ENCODE measurements around the gene ACTN3. TPM values are rescaled to one million over a fixed set of nuclear protein-coding genes. Genes with fewer than 3 reads are reported as not detected.

ACTN3 gene
- total and polyA plus RNA-seq, 2 of the 4 experiments (the other 2 are of a cell fraction): under 0.01 to 0.05 TPM

DNA sequence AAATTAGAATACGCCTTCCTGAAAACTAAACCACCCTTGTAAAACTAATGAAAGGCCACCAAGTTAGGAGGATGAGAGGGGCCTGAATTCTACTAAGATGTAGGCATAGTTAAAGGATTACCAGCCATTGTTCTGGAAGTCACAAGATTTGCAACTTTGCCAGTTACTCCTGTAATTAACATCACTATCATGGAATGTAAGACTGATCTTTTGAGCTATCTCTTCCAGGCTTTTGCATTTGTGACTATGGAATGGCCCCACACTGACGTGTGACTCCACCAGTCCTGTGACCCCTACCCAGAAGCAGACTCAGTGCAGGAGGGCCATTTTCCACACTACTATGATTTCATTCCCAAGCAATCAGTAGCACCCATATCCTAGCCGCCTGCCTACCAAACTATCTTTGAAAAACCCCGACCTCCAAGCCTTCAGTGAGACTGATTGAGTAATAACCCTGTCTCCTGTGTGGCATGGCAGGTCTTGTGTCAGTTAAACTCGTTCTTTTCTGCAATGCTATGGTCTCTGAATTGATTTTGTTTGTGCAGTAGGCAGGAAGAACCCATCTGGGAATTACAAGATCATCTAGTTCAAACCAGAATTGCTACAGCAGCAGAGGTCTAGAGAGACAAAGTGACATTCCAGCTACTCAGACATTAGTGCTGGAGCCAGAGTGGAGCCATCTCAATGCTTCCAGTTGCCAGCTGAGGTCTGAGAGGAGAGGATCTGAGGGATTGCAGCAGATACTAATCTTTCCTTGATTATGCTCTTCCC lies 23.6 kb downstream of the ACTN3 start:
- BruUV-seq (replicated peaks): no TSS peak
- no peaks in the 10 kb centered on the region for H4K20me1 ChIP-seq (ENCODE audit: insufficient read depth, low read length)
- no peak overlapping the region for H3K27ac ChIP-seq (ENCODE audit: insufficient read depth, low read length)
- no peak overlapping the region for H4K8ac ChIP-seq (ENCODE audit: low read depth in 2 of 2, low read length in 2 of 2)
- no peak overlapping the region for H3K14ac ChIP-seq (replicated peaks; ENCODE audit: low read depth, low read length)
- ChIA-PET POLR2A (ENCODE audit: unreplicated experiment) (no interaction called here), CTCF (interaction anchor here (0.8 kb wide), 1 partner anchor 23 kb away, joined by 4 read pairs; no protein-coding TSS in a partner anchor)
- H3K36me3 ChIP-seq (ENCODE audit: control insufficient read depth, insufficient read depth, low read length): peaks cover 3% of the 10 kb centered on the region; the same call in 1 of the 2 replicates
- H2AK9ac ChIP-seq (replicated peaks; ENCODE audit: low read depth, low read length, poor library complexity): no peak overlapping the region
- H3K4ac ChIP-seq (ENCODE audit: low read depth, low read length): no peak overlapping the region
- H2BK5ac ChIP-seq (ENCODE audit: low read depth, low read length, poor library complexity, severe bottlenecking): no peak overlapping the region
- TF ChIP-seq MAFK (IDR thresholded peaks at IDR 0.05; ENCODE audit: low read depth, low read length) (no peak), RCOR1 (IDR thresholded peaks at IDR 0.05; ENCODE audit: insufficient replicate concordance, low read length) (no peak), MXI1 (IDR thresholded peaks at IDR 0.05; ENCODE audit: borderline replicate concordance, low read depth, low read length) (no peak), SMC3 (IDR thresholded peaks at IDR 0.05; ENCODE audit: low read depth, low read length) (no peak), BHLHE40 (IDR thresholded peaks at IDR 0.05; ENCODE audit: low read depth, low read length) (no peak), CEBPB (IDR thresholded peaks at IDR 0.05; ENCODE audit: low read depth, low read length) (no peak), NFE2L2 (IDR thresholded peaks at IDR 0.05; ENCODE audit: low read depth, low read length) (no peak), MAZ (IDR thresholded peaks at IDR 0.05; ENCODE audit: borderline replicate concordance, low read depth, low read length) (no peak), RFX5 (IDR thresholded peaks at IDR 0.05; ENCODE audit: low read depth, low read length) (no peak)
- TF ChIP-seq, protein P1, sequence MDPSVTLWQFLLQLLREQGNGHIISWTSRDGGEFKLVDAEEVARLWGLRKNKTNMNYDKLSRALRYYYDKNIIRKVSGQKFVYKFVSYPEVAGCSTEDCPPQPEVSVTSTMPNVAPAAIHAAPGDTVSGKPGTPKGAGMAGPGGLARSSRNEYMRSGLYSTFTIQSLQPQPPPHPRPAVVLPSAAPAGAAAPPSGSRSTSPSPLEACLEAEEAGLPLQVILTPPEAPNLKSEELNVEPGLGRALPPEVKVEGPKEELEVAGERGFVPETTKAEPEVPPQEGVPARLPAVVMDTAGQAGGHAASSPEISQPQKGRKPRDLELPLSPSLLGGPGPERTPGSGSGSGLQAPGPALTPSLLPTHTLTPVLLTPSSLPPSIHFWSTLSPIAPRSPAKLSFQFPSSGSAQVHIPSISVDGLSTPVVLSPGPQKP (IDR thresholded peaks at IDR 0.05; ENCODE audit: borderline replicate concordance, low read depth, low read length): no peak
- TF ChIP-seq, protein P2, sequence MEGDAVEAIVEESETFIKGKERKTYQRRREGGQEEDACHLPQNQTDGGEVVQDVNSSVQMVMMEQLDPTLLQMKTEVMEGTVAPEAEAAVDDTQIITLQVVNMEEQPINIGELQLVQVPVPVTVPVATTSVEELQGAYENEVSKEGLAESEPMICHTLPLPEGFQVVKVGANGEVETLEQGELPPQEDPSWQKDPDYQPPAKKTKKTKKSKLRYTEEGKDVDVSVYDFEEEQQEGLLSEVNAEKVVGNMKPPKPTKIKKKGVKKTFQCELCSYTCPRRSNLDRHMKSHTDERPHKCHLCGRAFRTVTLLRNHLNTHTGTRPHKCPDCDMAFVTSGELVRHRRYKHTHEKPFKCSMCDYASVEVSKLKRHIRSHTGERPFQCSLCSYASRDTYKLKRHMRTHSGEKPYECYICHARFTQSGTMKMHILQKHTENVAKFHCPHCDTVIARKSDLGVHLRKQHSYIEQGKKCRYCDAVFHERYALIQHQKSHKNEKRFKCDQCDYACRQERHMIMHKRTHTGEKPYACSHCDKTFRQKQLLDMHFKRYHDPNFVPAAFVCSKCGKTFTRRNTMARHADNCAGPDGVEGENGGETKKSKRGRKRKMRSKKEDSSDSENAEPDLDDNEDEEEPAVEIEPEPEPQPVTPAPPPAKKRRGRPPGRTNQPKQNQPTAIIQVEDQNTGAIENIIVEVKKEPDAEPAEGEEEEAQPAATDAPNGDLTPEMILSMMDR (conservative IDR thresholded peaks at IDR 0.05; ENCODE audit: low read depth, low read length): no peak
- no peak overlapping the region for H4K91ac ChIP-seq (ENCODE audit: insufficient read depth, low read depth, low read length)
- H3K4me2 ChIP-seq (ENCODE audit: low read depth, low read length): no peak overlapping the region
- peaks cover 2% of the 10 kb centered on the region; the same call in 1 of the 2 replicates for H3K27me3 ChIP-seq (ENCODE audit: control insufficient read depth, insufficient read depth, low read length)
- no peak overlapping the region for H3K4me3 ChIP-seq (ENCODE audit: insufficient read depth, low read depth, low read length)
- H3K23ac ChIP-seq (ENCODE audit: low read depth, low read length): no peak overlapping the region
- no peaks in the 10 kb centered on the region for H3K79me1 ChIP-seq (ENCODE audit: low read depth in 1 of 2, low read length in 2 of 2)
- no peaks in the 10 kb centered on the region for H3K9me3 ChIP-seq (ENCODE audit: control insufficient read depth, insufficient read depth, low read length)
- no peak overlapping the region for H2BK15ac ChIP-seq (ENCODE audit: low read depth, low read length)
- H3K9ac ChIP-seq (ENCODE audit: low read depth, low read length): no peak overlapping the region
- H2BK20ac ChIP-seq (ENCODE audit: low read depth, low read length): no peak overlapping the region
- ATAC-seq (ENCODE audit: low read depth) (no peak), DNase-seq (no peak)
- in situ Hi-C loops (cut with MboI; ENCODE audit: low sequenced_read_pairs) (loop anchor here (10.0 kb wide), 1 partner anchor 265 kb away; no protein-coding TSS in a partner anchor), intact Hi-C loops (cut with micrococcal nuclease) (no loop called here), dilution Hi-C loops (cut with HindIII; ENCODE audit: low sequenced_read_pairs, unreplicated experiment) (no loop called here)
- 0% methylated on average over 1 of the region's 5 CpGs; no CpG with 5 or more reads in 1 of the 2 experiments for WGBS, 2 experiments (ENCODE audit: extremely low coverage in 2 of 2, insufficient read length in 1 of 2)
- H3K9me1 ChIP-seq (ENCODE audit: insufficient read depth, low read length): peaks cover 3% of the 10 kb centered on the region; the same call in 1 of the 2 replicates
- H3K4me1 ChIP-seq (ENCODE audit: control insufficient read depth, insufficient read depth, low read length): peaks cover 3% of the 10 kb centered on the region; the same call in 1 of the 2 replicates
- H2AFZ ChIP-seq (replicated peaks; ENCODE audit: low read length, poor library complexity): no peak overlapping the region
- no peak overlapping the region for H4K5ac ChIP-seq (ENCODE audit: low read depth, low read length)
- no peak overlapping the region for H3K18ac ChIP-seq (ENCODE audit: low read depth, low read length)
- no peak overlapping the region for H3K56ac ChIP-seq (ENCODE audit: extremely low read depth, insufficient read depth, low read length)
- no peak overlapping the region for H2BK120ac ChIP-seq (ENCODE audit: low read depth, low read length)
- H2AK5ac ChIP-seq (ENCODE audit: low read depth, low read length): no peak overlapping the region

Measured in IMR-90 (cell line).